ENCODE data around the gene CHRNB4.

Gene CHRNB4

GRCh38 chr15:78668987-78669386 lies 28.0 kb upstream of the CHRNB4 start:
- DNase-seq (ENCODE audit: low read depth in 2 of 2): no peak

GRCh38 chr15:78667578-78668236 lies 26.7 kb upstream of the CHRNB4 start:
- DNase-seq (ENCODE audit: low read depth in 2 of 2): no peak

- no peak for DNase-seq (ENCODE audit: low read depth in 2 of 2)
These were observed 25.0 kb upstream of the CHRNB4 start for GRCh38 chr15:78666010-78666409.

GRCh38 chr15:78663703-78664102 lies 22.7 kb upstream of the CHRNB4 start:
- no peak for DNase-seq (ENCODE audit: low read depth in 2 of 2)

- DNase-seq (ENCODE audit: low read depth in 2 of 2): no peak
These were observed 21.0 kb upstream of the CHRNB4 start for GRCh38 chr15:78662028-78662427.

GRCh38 chr15:78661001-78661400 lies 20.0 kb upstream of the CHRNB4 start:
- no peak for DNase-seq (ENCODE audit: low read depth in 2 of 2)

- no peak for DNase-seq (ENCODE audit: low read depth in 2 of 2)
These were observed 19.6 kb upstream of the CHRNB4 start for GRCh38 chr15:78660584-78660983.

GRCh38 chr15:78658823-78659222 lies 17.8 kb upstream of the CHRNB4 start:
- no peak for DNase-seq (ENCODE audit: low read depth in 2 of 2)

- DNase-seq (ENCODE audit: low read depth in 2 of 2): no peak
These were observed 13.3 kb upstream of the CHRNB4 start for GRCh38 chr15:78654272-78654671.

GRCh38 chr15:78651930-78652615 lies 11.1 kb upstream of the CHRNB4 start:
- no peak for DNase-seq (ENCODE audit: low read depth in 2 of 2)

- DNase-seq (ENCODE audit: low read depth in 2 of 2): no peak
These were observed 10.0 kb upstream of the CHRNB4 start for GRCh38 chr15:78651007-78651406.

- no peak for DNase-seq (ENCODE audit: low read depth in 2 of 2)
These were observed 9.0 kb upstream of the CHRNB4 start for GRCh38 chr15:78650022-78650421.

GRCh38 chr15:78645009-78645408 lies 4.0 kb upstream of the CHRNB4 start:
- no peak for DNase-seq (ENCODE audit: low read depth in 2 of 2)

GRCh38 chr15:78642331-78642730 lies 1.3 kb upstream of the CHRNB4 start:
- no peak for DNase-seq (ENCODE audit: low read depth in 2 of 2)

- DNase-seq (ENCODE audit: low read depth in 2 of 2): no peak
These were observed 802 bp upstream of the CHRNB4 start for GRCh38 chr15:78641749-78642275.

- no peak for DNase-seq (ENCODE audit: low read depth in 2 of 2)
These were observed 396 bp downstream of the CHRNB4 start for GRCh38 chr15:78640527-78641101.

- DNase-seq (ENCODE audit: low read depth in 2 of 2): peak; percentile 16 to 34
These were observed 2.2 kb downstream of the CHRNB4 start for GRCh38 chr15:78638658-78639314.

- DNase-seq (ENCODE audit: low read depth in 2 of 2): no peak
These were observed 3.1 kb downstream of the CHRNB4 start for GRCh38 chr15:78637776-78638435.

- DNase-seq (ENCODE audit: low read depth in 2 of 2): no peak
These were observed 4.6 kb downstream of the CHRNB4 start for GRCh38 chr15:78636378-78636859.

GRCh38 chr15:78635346-78635745 lies 5.7 kb downstream of the CHRNB4 start:
- no peak for DNase-seq (ENCODE audit: low read depth in 2 of 2)

- no peak for DNase-seq (ENCODE audit: low read depth in 2 of 2)
These were observed 6.5 kb downstream of the CHRNB4 start for GRCh38 chr15:78634210-78635145.
